MCF 10A (cell line): ENCODE measurements around the gene SURF6. TPM values are rescaled to one million over a fixed set of nuclear protein-coding genes. Genes with fewer than 3 reads are reported as not detected.
A peak's percentile ranks its signal among the peaks of the same experiment; 100 is the strongest.

ENCODE experiments used
- BruUV-seq: library from RNA; stranded (reverse); fragments of 400-500 nt; replicated peaks from 2 replicates; lab custom pipeline; 2021; lab: Mats Ljungman, UMichigan
- CTCF ChIA-PET: fragments of 300-600 bp; sonication (Branson Sonifier 250); formaldehyde crosslinking; extraction: SDS; loops from one replicate; lab custom pipeline; 2021; ENCODE audit warnings: antibody characterized with exemption, inconsistent platforms; lab: Yijun Ruan, JAX
- POLR2A ChIA-PET: fragments of 300-600, 350-650 bp; sonication (Branson Sonifier 250); formaldehyde crosslinking; extraction: SDS; loops from one replicate; lab custom pipeline; 2020; ENCODE audit warnings: antibody characterized with exemption, inconsistent platforms; lab: Yijun Ruan, JAX
- DNase-seq: peaks from one replicate; pipeline ENCODE4 v3.0.0-alpha.2; 2018; ENCODE audit not compliant: unreplicated experiment
- H3K27ac Mint-ChIP-seq: one replicate; pipeline ENCODE4 v1.8.0; 2022; ENCODE audit warnings: mild to moderate bottlenecking, low read depth, mixed read lengths; ENCODE audit not compliant: unreplicated experiment
- H3K27me3 Mint-ChIP-seq: one replicate; pipeline ENCODE4 v1.8.0; 2022; ENCODE audit warnings: mixed read lengths; ENCODE audit not compliant: insufficient read depth, unreplicated experiment
- H3K36me3 Mint-ChIP-seq: one replicate; pipeline ENCODE4 v1.8.0; 2022; ENCODE audit warnings: mild to moderate bottlenecking, moderate library complexity, mixed read lengths; ENCODE audit not compliant: insufficient read depth, unreplicated experiment
- H3K4me1 Mint-ChIP-seq: one replicate; pipeline ENCODE4 v1.8.0; 2022; ENCODE audit warnings: mixed read lengths; ENCODE audit not compliant: insufficient read depth, unreplicated experiment
- H3K4me3 Mint-ChIP-seq: one replicate; pipeline ENCODE4 v1.8.0; 2022; ENCODE audit warnings: mild to moderate bottlenecking, moderate library complexity, mixed read lengths; ENCODE audit not compliant: unreplicated experiment
- H3K9me3 Mint-ChIP-seq: one replicate; pipeline ENCODE4 v1.8.0; 2022; ENCODE audit warnings: mixed read lengths; ENCODE audit not compliant: unreplicated experiment
- intact Hi-C: fragments of 100-400 bp; cut with micrococcal nuclease; formaldehyde crosslinking; loops from 2 replicates; pipeline ENCODE4 v1.14.1; 2022
- total RNA-seq: library from RNA; stranded (reverse); gene quantifications from 2 replicates; pipeline ENCODE4 v1.2.3, GENCODE V29; 2022
- TF ChIP-seq, protein P1 (sequence below): fragments of 200-600 bp; IDR thresholded peaks from one replicate; pipeline ENCODE4 v1.8.0; 2022; ENCODE audit warnings: antibody characterized with exemption, mild to moderate bottlenecking; ENCODE audit not compliant: unreplicated experiment

The SURF6 gene
- total RNA-seq, 1 experiment from 2014 or later = 40.5 TPM

GRCh38 chr9:133353548-133353947 lies 17.6 kb upstream of the SURF6 start:
- H3K27ac Mint-ChIP-seq = no peak overlapping the region
- TF ChIP-seq, protein P1, sequence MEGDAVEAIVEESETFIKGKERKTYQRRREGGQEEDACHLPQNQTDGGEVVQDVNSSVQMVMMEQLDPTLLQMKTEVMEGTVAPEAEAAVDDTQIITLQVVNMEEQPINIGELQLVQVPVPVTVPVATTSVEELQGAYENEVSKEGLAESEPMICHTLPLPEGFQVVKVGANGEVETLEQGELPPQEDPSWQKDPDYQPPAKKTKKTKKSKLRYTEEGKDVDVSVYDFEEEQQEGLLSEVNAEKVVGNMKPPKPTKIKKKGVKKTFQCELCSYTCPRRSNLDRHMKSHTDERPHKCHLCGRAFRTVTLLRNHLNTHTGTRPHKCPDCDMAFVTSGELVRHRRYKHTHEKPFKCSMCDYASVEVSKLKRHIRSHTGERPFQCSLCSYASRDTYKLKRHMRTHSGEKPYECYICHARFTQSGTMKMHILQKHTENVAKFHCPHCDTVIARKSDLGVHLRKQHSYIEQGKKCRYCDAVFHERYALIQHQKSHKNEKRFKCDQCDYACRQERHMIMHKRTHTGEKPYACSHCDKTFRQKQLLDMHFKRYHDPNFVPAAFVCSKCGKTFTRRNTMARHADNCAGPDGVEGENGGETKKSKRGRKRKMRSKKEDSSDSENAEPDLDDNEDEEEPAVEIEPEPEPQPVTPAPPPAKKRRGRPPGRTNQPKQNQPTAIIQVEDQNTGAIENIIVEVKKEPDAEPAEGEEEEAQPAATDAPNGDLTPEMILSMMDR = no peak
- H3K4me1 Mint-ChIP-seq = peaks cover 10% of the 10 kb centered on the region
- intact Hi-C loops = no loop called here
- BruUV-seq = no TSS peak
- POLR2A ChIA-PET = interaction anchor here (0.6 to 4.1 kb wide), 5 partner anchors 18 to 1047 kb away, joined by 3 to 65 read pairs (median 3); no protein-coding TSS in a partner anchor
- no peak overlapping the region for H3K4me3 Mint-ChIP-seq
- H3K36me3 Mint-ChIP-seq = peaks cover 66% of the 10 kb centered on the region
- H3K9me3 Mint-ChIP-seq = no peaks in the 10 kb centered on the region
- no peaks in the 10 kb centered on the region for H3K27me3 Mint-ChIP-seq
- DNase-seq = no peak
- CTCF ChIA-PET = interaction anchor here (0.7 kb wide), 2 partner anchors 107 to 166 kb away, joined by 3 read pairs; no protein-coding TSS in a partner anchor

GRCh38 chr9:133352635-133353340 lies 16.8 kb upstream of the SURF6 start:
- Mint-ChIP-seq H3K27me3 (no peaks in the 10 kb centered on the region), H3K36me3 (peaks cover 71% of the 10 kb centered on the region), H3K9me3 (no peaks in the 10 kb centered on the region), H3K4me3 (no peak overlapping the region), H3K4me1 (peaks cover 3% of the 10 kb centered on the region), H3K27ac (no peak overlapping the region)
- CTCF ChIA-PET = interaction anchor here (0.5 to 0.7 kb wide), 2 partner anchors 56 to 165 kb away, joined by 3 to 7 read pairs; no protein-coding TSS in a partner anchor
- no TSS peak for BruUV-seq
- DNase-seq = no peak
- TF ChIP-seq, protein P1 = no peak
- POLR2A ChIA-PET = interaction anchor here (0.6 to 1.7 kb wide), 4 partner anchors 10 to 1047 kb away, joined by 3 to 5 read pairs (median 4); no protein-coding TSS in a partner anchor
- intact Hi-C loops = no loop called here

DNA sequence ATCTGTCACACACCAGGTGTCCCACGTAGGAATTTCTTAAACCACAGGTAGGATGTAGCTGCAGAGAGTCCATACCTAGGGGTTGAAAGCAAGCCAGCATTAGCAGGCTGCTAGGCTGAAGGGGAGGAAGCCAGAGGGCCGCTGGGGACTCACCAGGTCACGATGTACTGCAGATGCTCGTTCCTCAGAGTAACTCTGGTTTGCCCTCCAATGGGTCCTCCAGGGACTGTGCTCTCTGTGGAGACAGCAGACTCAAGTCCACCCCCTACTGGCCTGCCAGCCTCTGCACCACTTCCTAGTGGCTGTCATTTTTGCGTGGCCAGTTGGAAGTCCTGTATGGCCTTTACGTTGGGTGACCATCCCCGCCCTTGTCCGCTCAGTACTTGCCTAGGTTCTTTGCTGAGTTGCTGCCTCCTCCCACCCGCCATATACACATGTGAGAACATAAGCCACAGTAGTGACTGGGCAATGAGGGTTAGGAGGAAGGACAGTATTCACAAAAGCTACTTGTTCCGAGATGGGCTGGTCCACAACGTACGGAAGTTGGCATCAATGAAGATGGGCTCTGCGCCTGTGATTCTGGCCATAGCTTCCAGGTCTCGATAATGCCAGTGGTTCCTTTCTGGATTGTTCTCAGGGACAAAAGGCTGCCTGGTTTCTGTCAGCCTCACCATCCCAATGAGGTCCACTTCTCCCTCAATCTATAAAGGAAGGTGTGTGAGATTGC lies 16.1 kb upstream of the SURF6 start:
- no peak overlapping the region for H3K4me3 Mint-ChIP-seq
- POLR2A ChIA-PET = interaction anchor here (0.8 to 1.8 kb wide), 7 partner anchors 11 to 108 kb away, joined by 3 to 5 read pairs (median 4); partner anchors contain the start of gene CACFD1
- TSS peak; percentile 5 for BruUV-seq
- intact Hi-C loops = no loop called here
- TF ChIP-seq, protein P1 = peak; percentile 36
- H3K4me1 Mint-ChIP-seq = peaks cover 2% of the 10 kb centered on the region
- H3K27me3 Mint-ChIP-seq = no peaks in the 10 kb centered on the region
- CTCF ChIA-PET = interaction anchor here (0.5 to 1.0 kb wide), 2 partner anchors 22 to 57 kb away, joined by 4 to 7 read pairs; no protein-coding TSS in a partner anchor
- H3K9me3 Mint-ChIP-seq = no peaks in the 10 kb centered on the region
- peaks cover 70% of the 10 kb centered on the region for H3K36me3 Mint-ChIP-seq
- no peak overlapping the region for H3K27ac Mint-ChIP-seq
- DNase-seq = peak; percentile 65

DNA sequence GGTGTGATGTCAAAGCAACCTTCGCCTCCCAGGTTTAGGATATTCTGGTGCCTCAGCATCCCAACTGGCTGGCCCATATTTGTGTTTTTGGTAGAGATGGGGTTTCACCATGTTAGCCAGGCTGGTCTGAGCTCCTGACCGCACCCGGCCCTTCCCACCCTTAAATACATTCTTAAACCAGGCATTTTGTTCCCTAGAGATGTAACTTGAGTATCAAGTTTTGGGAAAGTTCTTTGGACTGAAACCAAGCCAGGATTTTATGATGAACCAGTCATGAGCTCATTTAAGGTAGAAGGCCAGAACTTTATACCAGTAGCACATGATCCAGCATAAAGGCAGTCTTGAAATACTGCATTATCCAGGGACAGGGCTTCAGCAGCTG lies 15.5 kb upstream of the SURF6 start:
- TF ChIP-seq, protein P1 = no peak
- H3K27ac Mint-ChIP-seq = no peak overlapping the region
- ChIA-PET POLR2A (interaction anchor here (0.8 to 1.8 kb wide), 8 partner anchors 12 to 108 kb away, joined by 3 to 5 read pairs (median 4); partner anchors contain the start of genes CACFD1 and SURF6), CTCF (interaction anchor here (1.0 kb wide), 1 partner anchor 23 kb away, joined by 4 read pairs; no protein-coding TSS in a partner anchor)
- no peaks in the 10 kb centered on the region for H3K27me3 Mint-ChIP-seq
- H3K4me1 Mint-ChIP-seq = peaks cover 6% of the 10 kb centered on the region
- intact Hi-C loops = no loop called here
- DNase-seq = peak; percentile 24
- no TSS peak for BruUV-seq
- H3K36me3 Mint-ChIP-seq = peaks cover 76% of the 10 kb centered on the region
- H3K9me3 Mint-ChIP-seq = no peaks in the 10 kb centered on the region
- H3K4me3 Mint-ChIP-seq = no peak overlapping the region
